GM18507 (cell line): ENCODE measurements around the gene MYL3.
"Not testable (repeated sequence)": the region's sequence is repeated elsewhere in the genome, so short reads cannot be mapped to it uniquely, and the experiment has no call there.

Experiments
- DNase-seq: peaks from one replicate; pipeline ENCODE4 v3.0.0; 2011; ENCODE audit warnings: low read depth; ENCODE audit not compliant: insufficient read length; ENCODE audit errors: extremely low spot score
- FAIRE-seq: peaks from 2 replicates; lab custom pipeline; 2011; peaks lifted over from hg19 to GRCh38; lab: Jason Lieb, UNC

Gene MYL3

GRCh38 chr3:46863261-46863782, at the start of gene MYL3:
MYL3 (minus strand) TSS chr3:46863444; CDS start chr3:46863390, 54 bp downstream.
- DNase-seq (no peak), FAIRE-seq (no peak)

GRCh38 chr3:46912986-46913385, 49.7 kb upstream of the MYL3 start:
- DNase-seq (no peak), FAIRE-seq (no peak)

GRCh38 chr3:46910914-46911313, 47.7 kb upstream of the MYL3 start:
- not testable (repeated sequence) for FAIRE-seq, DNase-seq

GRCh38 chr3:46910166-46910760, 47.0 kb upstream of the MYL3 start:
- DNase-seq (no peak), FAIRE-seq (no peak)

GRCh38 chr3:46909535-46910161, 46.4 kb upstream of the MYL3 start:
- DNase-seq: peak; percentile 81
- FAIRE-seq: peak; percentile 59

- no peak for FAIRE-seq
Measured at GRCh38 chr3:46908986-46909534, 45.8 kb upstream of the MYL3 start.

GRCh38 chr3:46908294-46908985, 45.2 kb upstream of the MYL3 start:
- no peak for DNase-seq
- no peak for FAIRE-seq

More at GRCh38 chr3:46908986-46909534, 45.8 kb upstream of the MYL3 start:
- no peak for DNase-seq

- FAIRE-seq (no peak), DNase-seq (no peak)
Measured at GRCh38 chr3:46907960-46908293, 44.7 kb upstream of the MYL3 start.

GRCh38 chr3:46907271-46907670, 44.0 kb upstream of the MYL3 start:
- DNase-seq (no peak), FAIRE-seq (no peak)

GRCh38 chr3:46906471-46907058, 43.3 kb upstream of the MYL3 start:
- FAIRE-seq: no peak

GRCh38 chr3:46905661-46906451, 42.6 kb upstream of the MYL3 start:
- DNase-seq (no peak), FAIRE-seq (no peak)

More at GRCh38 chr3:46906471-46907058, 43.3 kb upstream of the MYL3 start:
- no peak for DNase-seq

GRCh38 chr3:46905213-46905560, 41.9 kb upstream of the MYL3 start:
- DNase-seq: no peak
- FAIRE-seq: no peak

- no peak for DNase-seq
- FAIRE-seq: no peak
Measured at GRCh38 chr3:46904303-46905212, 41.3 kb upstream of the MYL3 start.

- DNase-seq: no peak
- no peak for FAIRE-seq
Measured at GRCh38 chr3:46903341-46904302, 40.4 kb upstream of the MYL3 start.

- FAIRE-seq: no peak
Measured at GRCh38 chr3:46902188-46902631, 39.0 kb upstream of the MYL3 start.

GRCh38 chr3:46901591-46902187, 38.4 kb upstream of the MYL3 start:
- DNase-seq (no peak), FAIRE-seq (no peak)

More at GRCh38 chr3:46902188-46902631, 39.0 kb upstream of the MYL3 start:
- DNase-seq: no peak

GRCh38 chr3:46901061-46901460, 37.8 kb upstream of the MYL3 start:
- FAIRE-seq (no peak), DNase-seq (no peak)
